GM21423 (cell line): ENCODE results near the gene CAD.

Experiments
- ATAC-seq: cut with Tn5 transposase; IDR thresholded peaks from one replicate; pipeline ENCODE4 v1.9.1; 2021; ENCODE audit warnings: mild to moderate bottlenecking, moderate library complexity; ENCODE audit not compliant: unreplicated experiment

CAD gene

DNA sequence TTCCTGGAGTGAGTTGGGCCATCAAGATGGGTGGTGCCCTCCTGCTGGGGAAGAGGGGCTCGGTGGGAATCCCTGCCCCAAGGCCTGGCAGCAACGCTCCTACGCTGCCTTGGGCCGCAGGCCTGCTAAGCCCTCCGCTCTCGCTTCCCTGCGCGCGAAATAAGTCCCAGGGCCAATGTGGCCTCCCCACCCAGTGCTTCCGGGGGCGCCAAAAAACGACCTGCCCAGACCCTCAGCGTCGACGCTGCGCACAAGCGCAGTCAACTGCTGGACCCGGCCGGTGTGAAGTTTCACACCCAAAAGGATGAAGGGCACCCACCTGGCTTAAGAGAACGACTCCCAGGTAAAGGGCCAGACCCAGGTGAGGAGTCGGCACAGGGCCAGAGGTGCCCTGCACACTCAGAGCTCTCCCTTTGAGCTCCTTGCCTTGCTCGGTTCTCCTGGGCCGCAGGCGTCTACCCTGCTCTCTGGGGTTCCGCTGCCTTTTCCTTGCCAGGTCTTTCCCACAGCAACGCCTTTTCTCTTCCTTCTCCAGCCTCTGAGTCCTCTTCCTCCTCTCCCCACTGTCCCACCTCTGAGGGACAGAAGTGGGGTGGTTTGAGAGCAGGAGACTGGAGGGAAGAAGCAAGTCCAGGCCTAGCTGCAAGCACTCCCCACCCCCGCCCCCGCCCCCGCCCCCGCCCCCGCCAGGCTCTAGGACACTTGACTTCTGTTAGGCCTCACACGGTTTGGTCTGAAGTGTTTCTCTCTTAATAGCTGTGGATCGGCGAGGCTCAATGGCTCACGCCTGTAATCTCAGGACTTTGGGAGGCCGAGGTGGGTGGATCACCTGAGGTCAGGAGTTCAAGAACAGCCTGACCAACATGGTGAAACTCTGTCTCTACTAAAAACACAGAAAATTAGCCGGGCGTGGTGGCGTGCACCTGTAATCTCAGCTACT is 58.3 kb downstream of the CAD start, which contains the start of gene DNAJC5G:
Gene DNAJC5G (plus strand): TSS at position 223 of the 940 bp plus-strand sequence. CDS start 1,296 bp downstream, outside the sequence.
- no peak for ATAC-seq

DNA sequence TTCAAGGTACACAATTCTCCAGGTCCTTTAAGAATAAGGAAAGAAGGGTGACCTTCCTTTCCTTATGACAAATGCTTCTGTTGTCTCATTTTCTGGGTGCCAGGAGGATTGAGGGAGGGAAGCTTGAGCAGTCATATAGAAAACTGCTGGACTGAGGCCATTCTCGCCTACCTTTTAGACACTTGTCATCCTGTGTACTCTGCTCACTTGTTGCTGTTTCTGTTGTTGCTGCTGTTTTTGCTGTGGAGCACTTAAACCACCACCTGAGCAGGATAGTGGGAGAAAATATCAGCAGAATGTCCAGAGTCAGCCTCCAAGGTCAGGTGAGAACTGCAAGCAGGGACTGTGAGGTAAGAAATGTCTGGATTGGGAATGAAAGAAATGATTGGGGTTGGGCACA is 60.8 kb downstream of the CAD start:
- no peak for ATAC-seq

DNA sequence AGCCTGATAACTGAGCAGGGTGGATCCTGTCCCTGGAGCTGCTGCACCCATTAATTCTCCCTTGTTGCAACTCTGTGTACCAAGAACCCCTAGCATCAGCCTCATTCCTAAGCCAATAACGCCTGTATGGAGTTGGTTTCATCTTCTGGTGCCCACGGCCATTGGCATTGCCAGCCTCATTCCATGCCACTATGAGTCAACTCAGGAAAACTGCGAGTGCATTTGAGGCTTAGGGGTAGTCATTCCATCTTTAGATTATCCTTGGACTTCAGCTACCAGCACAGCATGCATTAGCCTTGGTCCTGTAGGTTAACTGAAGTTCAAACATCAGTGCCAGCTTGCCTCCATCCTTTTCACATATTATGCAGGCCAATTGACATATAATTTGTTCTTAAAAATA is 63.7 kb downstream of the CAD start:
- no peak for ATAC-seq

DNA sequence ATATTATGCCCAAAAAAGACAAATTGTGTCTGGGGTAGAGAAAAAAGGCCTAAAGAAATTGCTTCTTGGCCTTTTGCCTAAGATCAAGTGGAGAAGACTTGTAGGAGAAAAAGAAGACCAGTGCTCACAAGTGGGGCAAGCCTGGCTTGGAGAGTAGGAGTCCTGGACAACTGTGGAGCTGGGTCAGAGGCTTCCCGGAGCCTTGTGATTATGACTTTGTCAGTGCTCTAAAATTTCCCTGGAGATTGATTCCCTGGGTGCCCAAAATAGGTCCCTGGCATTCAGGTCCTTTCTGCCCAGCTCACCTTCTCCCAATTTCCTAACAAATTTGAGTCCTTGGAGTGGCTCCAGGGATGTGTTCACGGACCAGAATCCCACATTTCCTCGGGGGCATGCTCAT is 64.3 kb downstream of the CAD start:
- no peak for ATAC-seq

DNA sequence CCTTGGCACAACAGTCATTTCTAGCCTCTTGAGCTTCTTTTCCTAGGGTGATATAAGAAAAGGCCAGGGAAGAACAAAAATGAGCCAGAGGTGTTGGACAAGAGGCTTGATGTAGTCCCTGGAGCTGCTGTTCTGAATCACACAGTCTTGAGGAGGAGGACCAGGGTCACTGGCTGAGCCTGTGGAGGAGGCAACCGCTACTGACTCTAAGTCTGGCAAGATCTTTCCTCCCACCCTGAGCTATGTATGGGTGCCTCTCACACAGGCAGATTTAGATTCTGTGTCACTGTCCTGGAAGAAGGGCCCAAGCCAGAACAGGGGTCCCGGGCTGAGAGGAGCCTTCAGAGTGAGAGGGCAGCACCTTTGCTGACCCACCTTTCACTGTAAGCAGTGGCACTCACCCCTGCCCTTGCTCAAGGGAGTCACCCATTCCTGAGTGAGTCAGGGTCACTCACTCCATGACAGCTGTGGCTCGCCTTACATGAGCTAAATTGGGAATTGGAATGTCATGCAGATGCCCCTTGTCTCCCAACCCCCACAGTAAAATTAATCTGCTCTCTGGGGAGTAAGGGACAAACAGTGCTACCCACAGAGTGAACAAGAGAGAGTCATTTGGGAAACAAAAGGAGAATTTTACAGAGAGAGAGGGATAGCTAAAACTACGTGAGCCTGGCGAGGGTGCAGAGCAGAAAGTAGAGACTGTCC is 64.8 kb downstream of the CAD start, which contains the start of gene TRIM54:
Gene TRIM54 (plus strand): TSS at position 575 of the 705 bp plus-strand sequence. CDS start 303 bp downstream, outside the sequence.
- ATAC-seq: no peak

DNA sequence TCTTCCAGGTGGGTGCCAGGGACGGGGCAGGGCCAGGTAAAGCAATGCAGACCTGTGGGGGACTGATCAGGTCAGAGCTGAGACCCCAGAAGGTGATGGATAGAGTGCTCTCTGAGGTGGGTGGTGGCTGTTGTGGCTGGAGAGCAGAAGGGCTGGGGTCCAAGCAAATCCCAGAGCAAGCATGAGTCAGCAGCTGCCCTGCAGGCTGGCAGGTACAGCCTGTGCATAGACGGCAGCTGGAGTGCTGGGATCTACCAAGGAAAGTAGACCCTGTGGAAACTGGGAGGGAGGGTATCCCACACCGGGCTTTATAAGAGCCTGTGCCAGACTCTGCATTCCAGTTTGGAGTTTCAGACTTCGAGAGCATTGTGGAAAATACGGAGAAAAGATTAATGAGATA is 65.7 kb downstream of the CAD start:
- ATAC-seq: no peak

DNA sequence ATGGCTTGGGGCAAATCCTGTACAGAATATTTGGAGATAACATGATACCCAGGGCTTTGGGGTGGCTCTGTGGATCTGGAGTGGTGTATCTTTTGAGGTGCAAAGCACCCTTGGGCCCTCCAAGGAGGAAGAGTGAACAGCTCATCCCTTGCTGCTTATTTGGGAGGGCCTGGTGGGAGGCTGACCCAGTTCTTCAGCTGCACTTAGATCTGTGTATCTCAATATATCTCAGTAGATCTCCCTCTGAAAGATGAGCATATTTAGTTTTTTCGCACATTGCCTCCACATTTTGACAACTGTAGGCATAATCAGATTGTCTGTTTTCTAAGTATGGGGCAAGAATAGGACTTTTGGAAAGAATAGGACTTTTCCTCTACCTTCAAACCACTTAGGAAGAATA is 67.8 kb downstream of the CAD start:
- no peak for ATAC-seq

DNA sequence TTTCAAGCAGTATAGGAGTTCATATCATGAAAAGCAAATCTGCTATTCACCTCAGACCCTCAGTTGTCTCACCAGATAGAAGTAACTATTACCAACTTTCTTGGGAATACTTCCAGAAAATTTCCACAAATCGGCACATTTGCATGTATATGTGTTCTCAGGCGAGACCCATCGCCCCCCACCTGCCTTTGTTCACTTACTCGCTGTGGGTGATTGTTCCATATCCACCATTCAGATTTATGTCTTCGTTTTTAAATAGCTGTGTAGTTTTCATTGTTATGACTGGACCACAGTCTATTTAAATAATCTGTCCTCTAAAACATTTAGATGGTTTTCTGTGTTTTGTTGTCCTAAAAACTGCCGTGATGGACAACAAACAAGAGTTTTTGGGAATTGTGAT is 68.3 kb downstream of the CAD start:
- ATAC-seq: no peak

DNA sequence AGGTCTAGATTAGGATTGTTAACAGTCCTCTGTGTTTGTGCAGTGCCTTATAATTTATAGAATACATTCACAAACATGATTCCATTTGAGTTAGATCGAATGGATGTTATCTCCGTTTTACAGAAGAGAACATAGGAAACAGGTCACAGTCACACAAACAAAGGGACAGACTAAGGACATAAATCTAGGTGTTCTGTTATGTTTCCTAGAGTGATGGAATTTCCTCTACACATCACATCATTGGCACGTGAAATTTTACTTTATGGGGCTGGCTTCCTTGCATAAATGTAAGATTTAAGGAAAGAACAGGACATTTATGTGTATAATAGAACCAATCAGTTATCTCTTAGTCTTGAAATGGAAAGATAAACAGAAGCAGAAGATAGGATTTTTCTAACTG is 71.4 kb downstream of the CAD start:
- ATAC-seq: no peak

DNA sequence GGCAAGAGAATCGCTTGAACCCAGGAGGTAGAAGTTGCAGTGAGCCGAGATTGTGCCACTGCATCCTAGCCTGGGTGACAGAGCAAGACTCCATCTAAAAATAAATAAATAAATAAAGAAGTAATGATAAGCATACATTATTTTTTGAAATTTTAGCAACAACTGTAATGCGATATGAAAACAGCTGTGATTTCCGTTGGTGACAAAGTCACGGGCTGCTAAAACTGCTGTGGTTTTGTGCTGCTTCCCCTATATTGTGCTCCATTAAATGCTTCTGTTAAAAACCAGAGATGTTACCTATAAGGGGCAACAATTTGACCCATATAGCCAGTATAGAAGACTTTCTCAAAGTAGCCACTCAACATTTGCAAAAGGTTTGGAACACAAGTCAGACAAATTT is 73.4 kb downstream of the CAD start:
- no peak for ATAC-seq

DNA sequence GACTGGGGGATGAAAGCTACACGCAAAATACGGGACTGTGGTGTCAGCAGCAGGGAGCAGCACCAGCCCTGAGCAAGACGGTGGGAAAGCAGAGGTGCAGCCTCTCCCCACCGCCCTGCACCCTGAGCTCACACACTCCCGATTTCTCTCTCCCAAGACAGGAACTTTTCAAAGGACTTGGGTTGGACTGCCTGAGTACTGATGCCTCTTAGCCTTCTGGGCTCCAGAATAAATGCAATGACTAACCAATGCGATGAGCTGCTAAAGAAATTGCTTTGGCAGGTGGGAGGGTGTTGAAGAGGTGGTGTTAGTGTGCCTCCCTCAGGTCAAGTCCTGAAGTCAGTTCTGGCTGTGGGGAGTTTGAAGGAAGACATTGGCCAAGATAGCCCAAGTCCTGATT is 74.7 kb downstream of the CAD start:
- no peak for ATAC-seq
